Measurements from ENCODE around the gene POLK. TPM values are rescaled to one million over a fixed set of nuclear protein-coding genes. Genes with fewer than 3 reads are reported as not detected.
A peak's percentile ranks its signal among the peaks of the same experiment; 100 is the strongest.
"Not testable (repeated sequence)": the region's sequence is repeated elsewhere in the genome, so short reads cannot be mapped to it uniquely, and the experiment has no call there.

Gene POLK
- total and polyA plus RNA-seq, 7 experiments from 2014 or later: 16.7 to 36.6 (median 23.0) TPM

GRCh38 chr5:75484605-75485004, 27.1 kb upstream of the POLK start:
- intact Hi-C loops (cut with micrococcal nuclease): no loop called here
- no peaks in the 10 kb centered on the region for H3K27me3 ChIP-seq (ENCODE audit: control insufficient read depth in 2 of 2, insufficient read depth in 2 of 2, low read length in 2 of 2)
- Mint-ChIP-seq H3K27me3 (no peaks in the 10 kb centered on the region), H3K36me3 (peaks cover 24 to 79% (median 77%) of the 10 kb centered on the region in 5 donors), H3K4me3 (peak overlapping the region in 1 of 10 donors; percentile 1), H3K27ac (no peak overlapping the region), H3K4me1 (peaks cover 8 to 71% (median 44%) of the 10 kb centered on the region in 7 donors), H3K9me3 (peaks cover 8 to 63% (median 35%) of the 10 kb centered on the region in 11 donors)
- peaks cover 0 to 7% (median 0%) of the 10 kb centered on the region in 3 experiments for H3K9me3 ChIP-seq (ENCODE audit: control insufficient read depth in 2 of 3, low read length in 3 of 3)
- H3K4me1 ChIP-seq (ENCODE audit: control insufficient read depth in 2 of 2, insufficient read depth in 2 of 2, low read length in 2 of 2): no peaks in the 10 kb centered on the region
- no peak overlapping the region for H3K4me3 ChIP-seq (ENCODE audit: low read length)
- H3K36me3 ChIP-seq (ENCODE audit: control insufficient read depth in 2 of 3, insufficient read depth in 3 of 3, low read length in 3 of 3): no peaks in the 10 kb centered on the region
- DNase-seq (no peak), ATAC-seq (no peak)
- ChIA-PET CTCF (interaction anchor here (0.7 kb wide), 1 partner anchor 18 kb away, joined by 3 read pairs; no protein-coding TSS in a partner anchor), POLR2A (no interaction called here)
- H3K27ac ChIP-seq (ENCODE audit: low read depth, low read length): no peak overlapping the region

- POLR2A ChIA-PET; H3K9me3 ChIP-seq (ENCODE audit: control insufficient read depth in 2 of 3, low read length in 3 of 3); H3K27ac ChIP-seq (ENCODE audit: low read depth, low read length); H3K27me3 ChIP-seq (ENCODE audit: control insufficient read depth in 2 of 2, insufficient read depth in 2 of 2, low read length in 2 of 2); intact Hi-C loops (cut with micrococcal nuclease); CTCF ChIA-PET; H3K4me3 Mint-ChIP-seq; H3K4me3 ChIP-seq (ENCODE audit: low read length); H3K27ac Mint-ChIP-seq; H3K4me1 ChIP-seq (ENCODE audit: control insufficient read depth in 2 of 2, insufficient read depth in 2 of 2, low read length in 2 of 2); DNase-seq; ATAC-seq; H3K27me3 Mint-ChIP-seq: not testable (repeated sequence)
- peaks cover 8 to 45% (median 32%) of the 10 kb centered on the region in 7 donors for H3K4me1 Mint-ChIP-seq
- peaks cover 0 to 23% (median 3%) of the 10 kb centered on the region in 3 experiments for H3K36me3 ChIP-seq (ENCODE audit: control insufficient read depth in 2 of 3, insufficient read depth in 3 of 3, low read length in 3 of 3)
- peaks cover 17 to 88% (median 83%) of the 10 kb centered on the region in 5 donors for H3K36me3 Mint-ChIP-seq
- peaks cover 4 to 59% (median 29%) of the 10 kb centered on the region in 11 donors for H3K9me3 Mint-ChIP-seq
These were observed 21.8 kb upstream of the POLK start for GRCh38 chr5:75489847-75490246.

GRCh38 chr5:75491621-75492020, 20.1 kb upstream of the POLK start:
- peaks cover 0 to 23% (median 3%) of the 10 kb centered on the region in 3 experiments for H3K36me3 ChIP-seq (ENCODE audit: control insufficient read depth in 2 of 3, insufficient read depth in 3 of 3, low read length in 3 of 3)
- ChIA-PET POLR2A (no interaction called here), CTCF (no interaction called here)
- no peaks in the 10 kb centered on the region for H3K27me3 Mint-ChIP-seq
- H3K27me3 ChIP-seq (ENCODE audit: control insufficient read depth in 2 of 2, insufficient read depth in 2 of 2, low read length in 2 of 2): no peaks in the 10 kb centered on the region
- H3K4me3 ChIP-seq (ENCODE audit: low read length): no peak overlapping the region
- no peaks in the 10 kb centered on the region for H3K9me3 ChIP-seq (ENCODE audit: control insufficient read depth in 2 of 3, low read length in 3 of 3)
- H3K27ac ChIP-seq (ENCODE audit: low read depth, low read length): no peak overlapping the region
- peaks cover 2 to 41% (median 15%) of the 10 kb centered on the region in 11 donors for H3K9me3 Mint-ChIP-seq
- intact Hi-C loops (cut with micrococcal nuclease): loop anchor here in 1 of 2 donors (2.0 kb wide), 1 partner anchor 19 kb away; the partner anchor contains the start of genes CERT1 and POLK
- no peaks in the 10 kb centered on the region for H3K4me1 ChIP-seq (ENCODE audit: control insufficient read depth in 2 of 2, insufficient read depth in 2 of 2, low read length in 2 of 2)
- peaks cover 17 to 79% (median 75%) of the 10 kb centered on the region in 5 donors for H3K36me3 Mint-ChIP-seq
- no peak for ATAC-seq
- H3K27ac Mint-ChIP-seq: peak overlapping the region in 1 of 9 donors; percentile 22
- H3K4me1 Mint-ChIP-seq: peaks cover 4 to 38% (median 21%) of the 10 kb centered on the region in 7 donors
- no peak overlapping the region for H3K4me3 Mint-ChIP-seq
- no peak for DNase-seq

GRCh38 chr5:75496026-75496425, 15.7 kb upstream of the POLK start:
- Histone ChIP-seq H3K9me3 (ENCODE audit: control insufficient read depth in 2 of 3, low read length in 3 of 3) (no peaks in the 10 kb centered on the region), H3K4me3 (ENCODE audit: low read length) (no peak overlapping the region), H3K27ac (ENCODE audit: low read depth, low read length) (no peak overlapping the region), H3K4me1 (ENCODE audit: control insufficient read depth in 2 of 2, insufficient read depth in 2 of 2, low read length in 2 of 2) (no peaks in the 10 kb centered on the region), H3K36me3 (ENCODE audit: control insufficient read depth in 2 of 3, insufficient read depth in 3 of 3, low read length in 3 of 3) (peaks cover 0 to 28% (median 3%) of the 10 kb centered on the region in 3 experiments), H3K27me3 (ENCODE audit: control insufficient read depth in 2 of 2, insufficient read depth in 2 of 2, low read length in 2 of 2) (no peaks in the 10 kb centered on the region)
- Mint-ChIP-seq H3K27me3 (no peaks in the 10 kb centered on the region), H3K4me1 (peaks cover 4 to 44% (median 20%) of the 10 kb centered on the region in 7 donors), H3K9me3 (peaks cover 0 to 5% (median 2%) of the 10 kb centered on the region in 11 donors), H3K27ac (no peak overlapping the region), H3K4me3 (no peak overlapping the region), H3K36me3 (peaks cover 11 to 89% (median 80%) of the 10 kb centered on the region in 5 donors)
- DNase-seq (no peak), ATAC-seq (no peak)
- POLR2A ChIA-PET: no interaction called here
- CTCF ChIA-PET: no interaction called here
- intact Hi-C loops (cut with micrococcal nuclease): no loop called here

- no peak for DNase-seq
- Mint-ChIP-seq H3K27ac (no peak overlapping the region), H3K9me3 (peaks cover 0 to 3% (median 0%) of the 10 kb centered on the region in 11 donors), H3K36me3 (peaks cover 5 to 77% (median 65%) of the 10 kb centered on the region in 5 donors), H3K4me1 (peaks cover 4 to 49% (median 28%) of the 10 kb centered on the region in 7 donors), H3K27me3 (no peaks in the 10 kb centered on the region), H3K4me3 (no peak overlapping the region)
- ChIA-PET POLR2A (no interaction called here), CTCF (no interaction called here)
- no peaks in the 10 kb centered on the region for H3K27me3 ChIP-seq (ENCODE audit: control insufficient read depth in 2 of 2, insufficient read depth in 2 of 2, low read length in 2 of 2)
- intact Hi-C loops (cut with micrococcal nuclease): no loop called here
- H3K4me3 ChIP-seq (ENCODE audit: low read length): no peak overlapping the region
- no peaks in the 10 kb centered on the region for H3K4me1 ChIP-seq (ENCODE audit: control insufficient read depth in 2 of 2, insufficient read depth in 2 of 2, low read length in 2 of 2)
- H3K9me3 ChIP-seq (ENCODE audit: control insufficient read depth in 2 of 3, low read length in 3 of 3): no peaks in the 10 kb centered on the region
- H3K36me3 ChIP-seq (ENCODE audit: control insufficient read depth in 2 of 3, insufficient read depth in 3 of 3, low read length in 3 of 3): peaks cover 0 to 13% (median 0%) of the 10 kb centered on the region in 3 experiments
- H3K27ac ChIP-seq (ENCODE audit: low read depth, low read length): no peak overlapping the region
- ATAC-seq: no peak
These were observed 13.4 kb upstream of the POLK start for GRCh38 chr5:75498208-75498777.

GRCh38 chr5:75498875-75499274, 12.8 kb upstream of the POLK start:
- CTCF ChIA-PET: not testable (repeated sequence)

GRCh38 chr5:75505112-75505511, 6.6 kb upstream of the POLK start:
- H3K36me3 ChIP-seq (ENCODE audit: control insufficient read depth in 2 of 3, insufficient read depth in 3 of 3, low read length in 3 of 3); CTCF ChIA-PET; H3K4me3 ChIP-seq (ENCODE audit: low read length); H3K4me3 Mint-ChIP-seq; DNase-seq; H3K27me3 Mint-ChIP-seq; POLR2A ChIA-PET; H3K27ac Mint-ChIP-seq; intact Hi-C loops (cut with micrococcal nuclease); H3K27me3 ChIP-seq (ENCODE audit: control insufficient read depth in 2 of 2, insufficient read depth in 2 of 2, low read length in 2 of 2); H3K27ac ChIP-seq (ENCODE audit: low read depth, low read length); ATAC-seq; H3K9me3 ChIP-seq (ENCODE audit: control insufficient read depth in 2 of 3, low read length in 3 of 3): not testable (repeated sequence)
- Mint-ChIP-seq H3K4me1 (peaks cover 20 to 72% (median 48%) of the 10 kb centered on the region in 7 donors), H3K36me3 (peaks cover 0 to 50% (median 32%) of the 10 kb centered on the region in 5 donors), H3K9me3 (peaks cover 0 to 11% (median 0%) of the 10 kb centered on the region in 11 donors)
- peaks cover 5 to 13% of the 10 kb centered on the region in 2 donors for H3K4me1 ChIP-seq (ENCODE audit: control insufficient read depth in 2 of 2, insufficient read depth in 2 of 2, low read length in 2 of 2)

More at GRCh38 chr5:75498875-75499274, 12.8 kb upstream of the POLK start:
- DNase-seq; H3K9me3 ChIP-seq (ENCODE audit: control insufficient read depth in 2 of 3, low read length in 3 of 3); H3K27me3 Mint-ChIP-seq; H3K27me3 ChIP-seq (ENCODE audit: control insufficient read depth in 2 of 2, insufficient read depth in 2 of 2, low read length in 2 of 2); H3K27ac ChIP-seq (ENCODE audit: low read depth, low read length); H3K27ac Mint-ChIP-seq; intact Hi-C loops (cut with micrococcal nuclease); H3K9me3 Mint-ChIP-seq; ATAC-seq; H3K4me3 ChIP-seq (ENCODE audit: low read length); POLR2A ChIA-PET; H3K4me1 ChIP-seq (ENCODE audit: control insufficient read depth in 2 of 2, insufficient read depth in 2 of 2, low read length in 2 of 2); H3K4me3 Mint-ChIP-seq: not testable (repeated sequence)
- Mint-ChIP-seq H3K4me1 (peaks cover 5 to 51% (median 28%) of the 10 kb centered on the region in 7 donors), H3K36me3 (peaks cover 5 to 78% (median 63%) of the 10 kb centered on the region in 5 donors)
- H3K36me3 ChIP-seq (ENCODE audit: control insufficient read depth in 2 of 3, insufficient read depth in 3 of 3, low read length in 3 of 3): peaks cover 0 to 10% (median 0%) of the 10 kb centered on the region in 3 experiments

All from naive thymus-derived CD4-positive, alpha-beta T cell (primary cell).